Measurements from ENCODE around the gene APPBP2.
"Not testable (repeated sequence)": the region's sequence is repeated elsewhere in the genome, so short reads cannot be mapped to it uniquely, and the experiment has no call there.

APPBP2 gene

GRCh38 chr17:60534613-60535157 is 8.6 kb upstream of the APPBP2 start:
- DNase-seq (ENCODE audit: low read depth in 2 of 2), result no peak

- DNase-seq (ENCODE audit: low read depth in 2 of 2), result no peak
Observed at GRCh38 chr17:60534010-60534555, 8.0 kb upstream of the APPBP2 start.

DNA sequence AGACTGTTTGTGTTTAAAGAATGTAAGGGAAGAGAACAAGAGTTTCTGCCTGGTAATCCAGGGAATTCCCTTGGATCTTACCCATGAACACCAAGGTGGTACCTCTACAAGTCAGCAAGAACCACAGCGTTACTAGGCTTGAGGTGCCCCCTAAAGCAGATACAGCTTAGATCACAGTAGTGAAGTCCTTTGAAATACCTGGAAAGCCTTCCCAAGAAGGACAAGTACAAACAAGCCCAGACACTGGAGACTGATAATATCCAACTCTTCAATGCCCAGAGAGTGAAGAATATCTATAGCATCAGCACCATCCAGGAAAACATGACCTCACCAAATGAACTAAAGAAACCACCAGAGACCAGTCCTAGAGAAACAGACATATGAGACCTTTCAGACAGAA is 3.8 kb upstream of the APPBP2 start:
- DNase-seq (ENCODE audit: low read depth in 2 of 2), result no peak

- no peak for DNase-seq (ENCODE audit: low read depth in 2 of 2)
Observed at GRCh38 chr17:60528828-60529227, 2.8 kb upstream of the APPBP2 start.

GRCh38 chr17:60527701-60528100 is 1.7 kb upstream of the APPBP2 start:
- no peak for DNase-seq (ENCODE audit: low read depth in 2 of 2)

DNA sequence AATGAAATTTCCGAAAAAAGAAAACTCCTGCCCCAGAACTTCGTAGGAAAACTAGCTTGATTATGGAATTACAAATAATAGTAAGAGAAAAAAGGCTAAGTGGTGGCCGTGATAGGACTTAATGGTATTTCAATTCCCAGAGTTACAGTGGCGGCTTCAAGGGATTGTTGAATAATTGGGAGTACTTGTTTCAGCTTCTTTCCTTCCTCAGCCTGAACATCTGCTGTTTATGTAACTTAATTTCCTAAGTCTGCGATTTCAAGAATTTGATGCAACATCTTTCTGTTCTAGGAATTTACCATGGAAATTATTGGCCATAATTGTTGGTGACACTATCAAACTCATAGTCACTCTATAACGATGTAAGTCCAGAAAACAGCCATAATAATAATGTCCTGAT is 684 bp upstream of the APPBP2 start:
- DNase-seq (ENCODE audit: low read depth in 2 of 2), result no peak

- DNase-seq (ENCODE audit: low read depth in 2 of 2), result no peak
Observed at GRCh38 chr17:60525328-60525684, 736 bp downstream of the APPBP2 start.

DNA sequence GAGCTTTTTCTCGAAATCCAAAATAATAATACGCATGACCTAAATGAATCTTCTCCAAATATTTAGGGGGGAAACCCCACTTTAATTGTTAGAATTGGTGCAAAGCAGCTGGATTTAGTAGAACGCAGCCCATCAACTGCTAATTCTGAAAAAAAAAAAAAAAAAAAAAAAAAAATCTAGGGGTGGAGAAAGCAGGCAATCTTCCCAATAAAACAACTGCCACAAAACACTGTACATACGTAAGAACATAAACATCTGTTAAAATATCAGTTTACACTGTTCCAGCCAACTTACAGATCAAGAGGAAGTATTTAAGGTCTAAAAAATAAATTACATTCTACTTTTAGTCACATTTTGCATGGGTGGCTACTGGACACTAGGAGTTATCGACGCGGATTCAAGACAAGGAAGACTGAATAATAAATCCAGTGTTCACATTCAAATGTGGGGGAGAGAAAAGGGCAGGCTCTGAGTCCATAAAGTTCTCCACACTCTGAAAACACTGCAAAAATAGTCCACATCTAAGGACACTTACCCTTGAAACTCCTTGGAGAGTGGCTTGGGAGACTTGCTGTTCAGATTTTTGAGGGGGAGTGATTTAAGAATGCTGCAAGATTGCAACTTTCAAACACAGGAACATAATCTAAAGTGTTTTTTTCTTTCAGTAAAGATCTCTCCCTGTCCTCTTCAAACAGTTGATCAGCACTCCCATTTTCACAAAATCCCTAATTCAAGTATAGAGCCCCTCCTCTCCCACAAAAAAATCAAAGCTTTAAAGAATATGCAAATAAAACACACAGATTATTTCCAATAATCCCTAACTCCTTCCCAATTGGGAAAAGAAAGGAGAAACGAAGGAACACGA is 1.3 kb downstream of the APPBP2 start:
- DNase-seq (ENCODE audit: low read depth in 2 of 2), result no peak

- DNase-seq (ENCODE audit: low read depth in 2 of 2), result no peak
Observed at GRCh38 chr17:60523822-60524221, 2.2 kb downstream of the APPBP2 start.

GRCh38 chr17:60522889-60523626 is 3.0 kb downstream of the APPBP2 start:
- DNase-seq (ENCODE audit: low read depth in 2 of 2), result no peak

- no peak for DNase-seq (ENCODE audit: low read depth in 2 of 2)
Observed at GRCh38 chr17:60519795-60520194, 6.2 kb downstream of the APPBP2 start.

GRCh38 chr17:60515683-60516082 is 10.4 kb downstream of the APPBP2 start:
- not testable (repeated sequence) for DNase-seq (ENCODE audit: low read depth in 2 of 2)

- DNase-seq (ENCODE audit: low read depth in 2 of 2), result not testable (repeated sequence)
Observed at GRCh38 chr17:60515199-60515598, 10.8 kb downstream of the APPBP2 start.

GRCh38 chr17:60514500-60514899 is 11.5 kb downstream of the APPBP2 start:
- no peak for DNase-seq (ENCODE audit: low read depth in 2 of 2)

DNA sequence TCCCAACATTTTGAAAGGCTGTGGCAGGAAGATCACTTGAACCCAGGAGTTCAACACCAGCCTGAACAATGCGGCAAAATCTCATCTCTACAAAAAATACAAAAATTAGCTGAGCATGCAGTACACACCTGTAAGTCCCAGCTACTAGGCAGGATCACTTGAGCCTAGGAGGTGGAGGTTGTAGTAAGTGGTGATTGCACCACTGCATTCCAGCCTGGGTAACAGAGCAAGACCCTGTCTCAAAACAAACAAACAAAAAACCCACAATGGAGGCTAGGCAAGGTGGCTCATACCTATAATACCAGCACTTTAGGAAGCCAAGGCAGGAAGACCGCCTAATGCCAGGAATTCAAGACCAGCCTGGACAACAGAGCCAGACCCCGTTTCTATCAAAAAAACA is 12.0 kb downstream of the APPBP2 start:
- no peak for DNase-seq (ENCODE audit: low read depth in 2 of 2)

GRCh38 chr17:60513014-60513413 is 13.0 kb downstream of the APPBP2 start:
- no peak for DNase-seq (ENCODE audit: low read depth in 2 of 2)

DNA sequence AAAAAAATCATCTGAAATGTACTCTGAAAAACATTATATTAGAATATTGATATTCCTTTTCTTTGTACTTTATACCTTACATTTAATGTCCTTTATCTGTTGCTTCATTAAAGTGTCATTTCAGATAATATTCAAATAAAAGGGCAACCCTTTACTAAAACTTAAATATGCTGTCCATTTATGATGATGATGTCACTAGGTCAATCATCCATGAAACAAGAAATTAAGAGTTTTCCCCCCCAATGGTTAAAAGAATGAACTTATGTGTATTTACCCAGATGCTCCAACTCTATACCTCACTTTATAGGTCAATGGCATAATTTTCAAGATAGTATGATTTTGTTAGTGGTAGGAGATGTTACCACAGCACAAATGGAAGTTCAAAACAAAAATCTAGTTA is 15.3 kb downstream of the APPBP2 start:
- DNase-seq (ENCODE audit: low read depth in 2 of 2), result no peak

DNA sequence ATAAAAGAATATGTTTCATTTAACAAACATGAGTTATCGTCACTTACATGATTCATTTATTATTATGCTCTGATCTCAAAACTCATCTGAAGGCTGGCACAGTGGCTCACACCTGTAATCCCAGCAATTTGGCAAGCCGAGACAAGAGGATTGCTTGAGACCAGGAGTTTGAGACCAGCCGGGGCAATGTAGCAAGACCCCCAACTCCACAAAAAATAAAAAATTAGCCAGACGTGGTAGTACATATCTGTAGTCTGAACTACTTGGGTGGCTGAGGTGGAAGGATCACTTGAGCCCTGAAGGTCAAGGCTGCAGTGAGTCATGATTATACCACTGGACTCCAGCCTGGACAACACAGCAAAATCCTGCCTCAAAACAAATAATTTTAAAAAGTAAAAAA is 16.0 kb downstream of the APPBP2 start:
- DNase-seq (ENCODE audit: low read depth in 2 of 2), result no peak

- DNase-seq (ENCODE audit: low read depth in 2 of 2), result no peak
Observed at GRCh38 chr17:60508384-60508980, 17.6 kb downstream of the APPBP2 start.

DNA sequence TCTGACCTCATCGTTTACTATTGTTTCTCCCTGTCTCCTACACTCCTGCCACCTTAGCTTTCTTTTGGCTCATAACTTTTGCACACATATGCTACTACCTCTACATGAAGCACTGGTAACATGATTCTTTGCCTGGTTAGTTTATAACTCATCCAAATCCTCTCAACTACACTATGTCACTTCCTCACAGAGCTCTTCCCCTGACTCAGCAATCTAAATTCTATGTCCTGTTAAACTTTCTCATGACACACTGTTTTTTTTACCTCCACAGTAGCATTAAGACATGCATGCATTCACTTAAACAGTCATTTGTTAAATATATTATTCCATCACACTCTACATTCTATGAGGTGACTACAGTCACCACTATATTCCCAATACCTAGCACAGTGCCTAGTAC is 19.7 kb downstream of the APPBP2 start:
- DNase-seq (ENCODE audit: low read depth in 2 of 2), result no peak

- DNase-seq (ENCODE audit: low read depth in 2 of 2), result no peak
Observed at GRCh38 chr17:60502145-60502544, 23.9 kb downstream of the APPBP2 start.

DNA sequence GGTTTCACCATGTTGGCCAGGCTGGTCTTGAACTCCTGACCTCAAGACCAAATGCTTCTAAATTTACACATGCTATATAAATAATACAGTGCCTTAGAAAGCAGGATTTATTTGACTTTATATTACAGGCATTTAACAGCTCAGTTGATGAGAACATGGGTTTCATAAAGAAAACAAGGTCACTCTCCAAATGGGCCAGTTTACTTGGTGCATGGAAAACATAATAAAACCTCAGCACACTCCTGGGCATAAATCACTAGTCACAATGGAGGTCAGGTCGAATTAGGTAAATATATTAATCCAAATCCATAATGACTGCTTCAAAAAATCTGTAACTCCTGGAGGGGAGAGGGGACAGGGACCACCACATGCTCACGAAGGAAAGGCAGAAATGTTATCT is 24.5 kb downstream of the APPBP2 start:
- no peak for DNase-seq (ENCODE audit: low read depth in 2 of 2)

Data from stimulated activated CD8-positive, alpha-beta memory T cell treated with anti-CD3 and anti-CD28 coated beads, Interleukin-7, amount 100 ng/mL, for 4 hours (primary cell).